ENCODE data around the gene ZBTB20. TPM values are rescaled to one million over a fixed set of nuclear protein-coding genes. Genes with fewer than 3 reads are reported as not detected.

Gene ZBTB20
- total RNA-seq, 2 experiments from 2014 or later, result 11.0 to 11.4 TPM

- H3K27ac Mint-ChIP-seq, result no peak overlapping the region
- POLR2A ChIA-PET, result no interaction called here
- no peak overlapping the region for H3K4me3 Mint-ChIP-seq
- peak; percentile 14 for DNase-seq
- peaks cover 1% of the 10 kb centered on the region for H3K27me3 Mint-ChIP-seq
- H3K9me3 Mint-ChIP-seq, result no peaks in the 10 kb centered on the region
- H3K4me1 Mint-ChIP-seq, result peaks cover 4% of the 10 kb centered on the region
- no peaks in the 10 kb centered on the region for H3K36me3 Mint-ChIP-seq (ENCODE audit: low read depth)
- CTCF ChIA-PET, result interaction anchor here (0.6 to 4.5 kb wide), 6 partner anchors 8 to 85 kb away, joined by 3 to 26 read pairs (median 4); no protein-coding TSS in a partner anchor
Observed at GRCh38 chr3:114299421-114299820, 847.7 kb downstream of the ZBTB20 start.

DNA sequence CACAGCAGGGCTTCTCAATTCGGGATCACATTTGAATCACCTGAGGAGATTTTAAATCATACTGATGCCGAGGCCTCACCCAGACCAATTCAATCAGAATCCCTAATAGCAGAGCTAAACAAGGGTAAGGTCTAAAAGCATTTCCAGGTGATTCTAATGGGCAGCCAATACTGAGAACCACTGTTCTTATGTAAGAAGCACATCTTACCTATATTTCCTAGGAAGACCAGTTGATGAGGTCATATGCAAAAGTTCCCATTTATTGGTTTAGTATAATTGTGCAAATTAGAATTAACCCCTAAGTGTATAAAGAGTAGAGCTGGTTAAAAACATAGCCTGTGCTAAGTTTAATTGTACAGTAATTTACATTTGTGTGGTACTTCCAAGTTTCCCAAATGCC, 851.1 kb downstream of the ZBTB20 start:
- no peaks in the 10 kb centered on the region for H3K27me3 Mint-ChIP-seq
- no peaks in the 10 kb centered on the region for H3K9me3 Mint-ChIP-seq
- CTCF ChIA-PET, result interaction anchor here (1.1 to 3.9 kb wide), 3 partner anchors 11 to 82 kb away, joined by 3 to 11 read pairs (median 3); no protein-coding TSS in a partner anchor
- H3K36me3 Mint-ChIP-seq (ENCODE audit: low read depth), result no peaks in the 10 kb centered on the region
- H3K4me1 Mint-ChIP-seq, result peaks cover 8% of the 10 kb centered on the region
- POLR2A ChIA-PET, result no interaction called here
- no peak for DNase-seq
- H3K27ac Mint-ChIP-seq, result no peak overlapping the region
- H3K4me3 Mint-ChIP-seq, result no peak overlapping the region

- ChIA-PET CTCF (interaction anchor here (1.1 to 3.9 kb wide), 2 partner anchors 10 to 12 kb away, joined by 5 to 11 read pairs; no protein-coding TSS in a partner anchor), POLR2A (no interaction called here)
- no peaks in the 10 kb centered on the region for H3K27me3 Mint-ChIP-seq
- no peaks in the 10 kb centered on the region for H3K9me3 Mint-ChIP-seq
- no peaks in the 10 kb centered on the region for H3K36me3 Mint-ChIP-seq (ENCODE audit: low read depth)
- H3K27ac Mint-ChIP-seq, result peak overlapping the region; percentile 66
- peaks cover 8% of the 10 kb centered on the region for H3K4me1 Mint-ChIP-seq
- DNase-seq, result no peak
- peak overlapping the region; percentile 37 for H3K4me3 Mint-ChIP-seq
Observed at GRCh38 chr3:114294940-114295480, 852.1 kb downstream of the ZBTB20 start.

DNA sequence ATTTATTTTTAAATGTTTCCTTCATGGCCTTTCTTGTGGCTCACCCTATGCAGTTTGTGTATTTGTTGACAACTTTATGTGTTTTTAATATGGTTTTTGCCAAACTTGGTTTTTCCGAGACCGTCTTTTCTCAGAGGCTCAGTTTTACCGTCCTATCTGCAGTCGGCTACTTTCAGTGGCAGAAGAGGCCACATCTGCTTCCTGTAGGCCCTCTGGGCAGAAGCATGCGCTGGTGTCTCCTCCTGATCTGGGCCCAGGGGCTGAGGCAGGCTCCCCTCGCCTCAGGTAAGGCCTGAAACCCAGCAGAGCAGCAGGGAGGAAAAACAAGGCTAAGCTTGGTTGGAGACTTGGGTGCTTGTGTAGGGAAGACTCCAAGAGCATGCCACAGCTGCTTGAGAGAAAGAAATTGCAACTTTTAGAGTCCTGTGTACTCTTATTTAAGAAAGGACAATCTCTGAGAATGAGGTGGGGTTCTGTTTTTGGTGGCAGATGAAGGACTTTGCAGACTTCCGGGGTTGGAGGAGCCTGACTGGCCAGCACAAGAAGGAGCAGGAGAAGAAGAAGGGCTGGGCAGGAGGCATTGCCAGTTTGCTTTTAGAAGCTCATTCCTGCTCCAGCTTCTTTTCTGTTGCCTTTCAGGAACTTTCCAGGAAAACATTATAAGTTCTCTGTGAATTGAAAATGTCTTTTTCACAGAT, 853.1 kb downstream of the ZBTB20 start, which contains the start of gene TIGIT:
TIGIT (plus strand) TSS at position 191 of the 698 bp plus-strand sequence; CDS start at position 225, 34 bp downstream.
- Mint-ChIP-seq H3K4me1 (peaks cover 5% of the 10 kb centered on the region), H3K36me3 (ENCODE audit: low read depth) (no peaks in the 10 kb centered on the region), H3K4me3 (peak within 1 kb of the TSS; percentile 49), H3K9me3 (no peaks in the 10 kb centered on the region), H3K27ac (peak within 1 kb of the TSS; percentile 75), H3K27me3 (no peaks in the 10 kb centered on the region)
- ChIA-PET CTCF (interaction anchor here (1.0 to 3.9 kb wide), 3 partner anchors 9 to 41 kb away, joined by 3 to 11 read pairs (median 5); no protein-coding TSS in a partner anchor), POLR2A (no interaction called here)
- DNase-seq, result no peak

- no peaks in the 10 kb centered on the region for H3K27me3 Mint-ChIP-seq
- H3K4me3 Mint-ChIP-seq, result peak overlapping the region; percentile 3
- DNase-seq, result peak; percentile 81
- H3K4me1 Mint-ChIP-seq, result peaks cover 5% of the 10 kb centered on the region
- POLR2A ChIA-PET, result interaction anchor here (0.5 to 0.6 kb wide), 2 partner anchors 33 to 37 kb away, joined by 3 to 4 read pairs; no protein-coding TSS in a partner anchor
- peak overlapping the region; percentile 69 for H3K27ac Mint-ChIP-seq
- no peaks in the 10 kb centered on the region for H3K9me3 Mint-ChIP-seq
- CTCF ChIA-PET, result interaction anchor here (0.6 to 2.9 kb wide), 30 partner anchors 10 to 452 kb away, joined by 3 to 26 read pairs (median 4); no protein-coding TSS in a partner anchor
- no peaks in the 10 kb centered on the region for H3K36me3 Mint-ChIP-seq (ENCODE audit: low read depth)
Observed at GRCh38 chr3:114290911-114291901, 855.9 kb downstream of the ZBTB20 start.

DNA sequence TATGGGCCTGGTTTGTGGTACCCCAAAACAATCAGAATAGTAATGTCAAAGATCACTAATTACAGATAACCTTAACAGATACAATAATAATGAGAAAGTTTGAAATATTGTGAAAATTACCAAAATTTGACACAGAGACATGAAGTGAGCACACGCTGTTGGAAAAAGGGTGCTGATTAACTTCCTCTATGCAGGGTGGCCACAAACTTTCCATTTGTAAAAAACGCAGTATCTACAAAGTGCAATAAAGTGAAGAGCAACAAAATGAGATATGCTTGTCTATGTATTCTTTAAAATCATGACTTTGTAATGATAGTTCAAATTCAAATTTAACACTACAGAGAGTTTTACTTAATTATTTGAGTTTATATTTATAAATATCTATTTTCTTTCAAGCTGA, 860.8 kb downstream of the ZBTB20 start:
- POLR2A ChIA-PET, result no interaction called here
- Mint-ChIP-seq H3K4me1 (no peaks in the 10 kb centered on the region), H3K27ac (peak overlapping the region; percentile 75), H3K4me3 (no peak overlapping the region), H3K36me3 (ENCODE audit: low read depth) (no peaks in the 10 kb centered on the region), H3K9me3 (peaks cover 2% of the 10 kb centered on the region), H3K27me3 (no peaks in the 10 kb centered on the region)
- no peak for DNase-seq
- CTCF ChIA-PET, result interaction anchor here (1.0 to 1.6 kb wide), 4 partner anchors 11 to 105 kb away, joined by 3 to 5 read pairs (median 4); no protein-coding TSS in a partner anchor

GRCh38 chr3:114285648-114286230, 861.3 kb downstream of the ZBTB20 start:
- Mint-ChIP-seq H3K4me1 (no peaks in the 10 kb centered on the region), H3K4me3 (no peak overlapping the region), H3K36me3 (ENCODE audit: low read depth) (no peaks in the 10 kb centered on the region), H3K27me3 (no peaks in the 10 kb centered on the region), H3K27ac (peak overlapping the region; percentile 75), H3K9me3 (peaks cover 2% of the 10 kb centered on the region)
- CTCF ChIA-PET, result interaction anchor here (0.6 to 1.8 kb wide), 7 partner anchors 9 to 169 kb away, joined by 3 to 6 read pairs (median 4); partner anchors contain the start of gene TIGIT
- POLR2A ChIA-PET, result no interaction called here
- no peak for DNase-seq

GRCh38 chr3:114284644-114285043, 862.4 kb downstream of the ZBTB20 start:
- Mint-ChIP-seq H3K27me3 (no peaks in the 10 kb centered on the region), H3K4me1 (no peaks in the 10 kb centered on the region), H3K4me3 (no peak overlapping the region), H3K9me3 (peaks cover 2% of the 10 kb centered on the region), H3K36me3 (ENCODE audit: low read depth) (no peaks in the 10 kb centered on the region), H3K27ac (no peak overlapping the region)
- CTCF ChIA-PET, result interaction anchor here (1.3 to 1.8 kb wide), 3 partner anchors 10 to 15 kb away, joined by 5 to 6 read pairs (median 5); partner anchors contain the start of gene TIGIT
- DNase-seq, result no peak
- POLR2A ChIA-PET, result no interaction called here

Small RNA genes lying within 50 kb of the gene (microRNA-seq; reads per million reads assigned to microRNA genes)
- gene MIR4796 (ENCODE audit: borderline microRNAs expressed, borderline replicate concordance), result not detected
